CD4-positive, alpha-beta T cell treated with Interleukin-15 for 1 hour (primary cell): ENCODE data around the gene ARHGDIG.

Experiments used
- DNase-seq: peaks from one replicate; pipeline ENCODE4 v3.0.0-alpha.2; 2020

ARHGDIG gene

GRCh38 chr16:281660-282255, 1.4 kb downstream of the ARHGDIG start:
- DNase-seq: no peak

- DNase-seq: no peak
These were observed 2.1 kb downstream of the ARHGDIG start for GRCh38 chr16:282491-282890.

- no peak for DNase-seq
These were observed 2.8 kb downstream of the ARHGDIG start, which contains the start of gene PDIA2 for GRCh38 chr16:283033-283805. Gene PDIA2, plus strand, starts transcription at chr16:283164. Its CDS starts 6 bp downstream, at chr16:283170.

- DNase-seq: no peak
These were observed 4.1 kb downstream of the ARHGDIG start for GRCh38 chr16:284204-285120.

- DNase-seq: no peak
These were observed 5.0 kb downstream of the ARHGDIG start for GRCh38 chr16:285146-286055.

GRCh38 chr16:286491-287297, 6.3 kb downstream of the ARHGDIG start:
- no peak for DNase-seq

- DNase-seq: no peak
These were observed 7.0 kb downstream of the ARHGDIG start for GRCh38 chr16:287298-287811.

GRCh38 chr16:287981-288920, 7.9 kb downstream of the ARHGDIG start:
- DNase-seq: no peak

GRCh38 chr16:289395-289997, 9.1 kb downstream of the ARHGDIG start:
- no peak for DNase-seq

GRCh38 chr16:290015-290680, 9.8 kb downstream of the ARHGDIG start:
- no peak for DNase-seq

GRCh38 chr16:290681-291405, 10.5 kb downstream of the ARHGDIG start:
- DNase-seq: no peak

- DNase-seq: no peak
These were observed 11.1 kb downstream of the ARHGDIG start for GRCh38 chr16:291539-291938.

GRCh38 chr16:293043-293775, 12.8 kb downstream of the ARHGDIG start:
- DNase-seq: no peak

- no peak for DNase-seq
These were observed 15.9 kb downstream of the ARHGDIG start for GRCh38 chr16:296276-296675.

GRCh38 chr16:296806-297510, 16.6 kb downstream of the ARHGDIG start:
- no peak for DNase-seq

GRCh38 chr16:297832-298231, 17.4 kb downstream of the ARHGDIG start:
- DNase-seq: no peak

- DNase-seq: no peak
These were observed 20.8 kb downstream of the ARHGDIG start for GRCh38 chr16:301235-301634.
